RPMI7951 (cell line): Measurements from ENCODE around the gene ALG8. TPM values are rescaled to one million over a fixed set of nuclear protein-coding genes. Genes with fewer than 3 reads are reported as not detected.

Experiments used
- DNase-seq: peaks from one replicate; pipeline ENCODE4 v3.0.0-alpha.2; 2012; ENCODE audit warnings: low read depth
- total RNA-seq: library from RNA; depleted of rRNA; stranded (reverse); fragments of >200 nt; shearing (Covaris generic); gene quantifications from 2 replicates; pipeline ENCODE4 v1.2.3, GENCODE V29; 2014

ALG8 gene
- total RNA-seq, 1 experiment from 2014 or later: 115 TPM

DNA sequence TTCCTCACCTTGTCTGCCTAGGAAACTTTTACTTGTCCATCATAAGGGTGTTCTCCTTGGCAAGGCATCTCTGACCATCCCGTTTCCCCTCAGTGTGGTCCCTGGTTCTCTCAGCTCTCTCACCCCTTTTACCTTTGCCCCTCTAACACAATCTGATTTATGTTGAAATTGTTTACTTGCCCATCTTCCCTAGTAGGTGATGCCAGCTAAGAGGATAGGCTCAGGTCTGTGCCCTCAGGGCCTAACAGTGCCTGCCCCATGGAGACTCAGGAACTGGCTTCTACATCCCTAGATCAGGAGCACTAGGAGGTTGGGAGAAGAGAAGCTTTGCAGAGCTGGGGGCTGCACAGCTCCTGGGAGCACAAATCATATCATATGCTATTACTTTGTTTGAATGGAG is 21.1 kb upstream of the ALG8 start:
- DNase-seq: no peak

DNA sequence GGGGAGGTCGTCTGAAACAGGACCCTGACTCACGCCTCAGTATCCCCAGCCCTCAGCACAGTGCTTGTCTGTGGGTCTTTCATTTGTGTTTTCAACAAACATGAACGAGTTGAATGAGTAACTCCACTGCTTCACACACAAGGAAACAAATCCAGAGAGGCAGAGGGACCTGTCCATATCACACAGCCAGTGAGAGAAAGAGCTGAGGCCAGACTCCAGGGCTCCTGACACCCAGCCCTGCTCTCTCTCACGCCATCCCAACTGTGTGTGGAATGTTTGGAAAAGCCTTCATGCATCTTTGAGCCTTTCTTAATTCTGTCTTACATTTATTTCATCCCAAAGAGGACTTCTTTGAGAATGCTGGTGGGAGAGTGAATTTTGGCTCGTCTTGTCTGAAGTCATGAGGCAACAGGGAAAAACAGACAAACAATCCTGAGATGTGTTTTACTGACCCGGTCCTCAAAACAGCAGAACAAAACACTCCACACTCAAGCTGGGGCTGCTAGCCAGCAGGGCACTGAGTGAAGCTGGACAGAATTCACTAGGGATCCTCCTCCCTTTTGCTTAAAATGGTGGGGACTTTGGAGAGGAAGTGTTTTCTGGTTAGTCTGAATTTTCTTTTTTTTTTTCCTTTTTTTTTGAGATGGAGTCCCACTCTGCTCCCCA is 19.7 kb upstream of the ALG8 start:
- no peak for DNase-seq

DNA sequence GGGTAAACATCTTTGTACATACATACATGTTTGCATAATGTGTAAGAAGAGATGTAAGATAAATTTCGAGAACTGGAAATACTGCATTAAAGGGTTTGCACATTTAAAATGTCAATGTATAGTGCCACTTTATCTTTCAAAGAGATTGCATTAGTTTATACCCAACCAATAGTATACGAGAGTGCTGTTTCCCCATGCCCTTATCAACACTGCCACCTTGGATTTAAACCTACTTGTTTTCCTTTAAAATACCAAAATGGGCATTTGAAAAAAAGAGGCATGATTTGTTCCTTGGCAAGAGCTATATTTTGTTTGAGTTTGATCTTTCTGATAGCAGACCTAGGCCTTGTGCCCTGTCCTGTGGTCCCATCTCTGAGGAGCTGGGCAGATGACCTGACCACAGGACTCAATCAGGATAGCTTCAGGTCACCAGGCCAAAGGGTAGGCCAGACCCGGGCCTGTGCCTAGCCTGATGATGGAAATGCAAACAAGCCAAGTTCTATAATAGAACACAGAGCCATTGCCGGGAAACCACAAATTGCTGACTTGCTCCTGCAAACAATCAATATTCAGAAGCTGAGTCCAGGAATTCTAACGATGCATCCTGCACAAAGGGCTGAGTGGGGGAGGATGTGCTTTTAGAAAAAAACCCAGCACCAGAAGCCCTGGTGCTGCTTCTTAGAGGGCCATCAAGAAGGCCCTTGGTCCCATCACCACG is 16.9 kb upstream of the ALG8 start:
- no peak for DNase-seq

DNA sequence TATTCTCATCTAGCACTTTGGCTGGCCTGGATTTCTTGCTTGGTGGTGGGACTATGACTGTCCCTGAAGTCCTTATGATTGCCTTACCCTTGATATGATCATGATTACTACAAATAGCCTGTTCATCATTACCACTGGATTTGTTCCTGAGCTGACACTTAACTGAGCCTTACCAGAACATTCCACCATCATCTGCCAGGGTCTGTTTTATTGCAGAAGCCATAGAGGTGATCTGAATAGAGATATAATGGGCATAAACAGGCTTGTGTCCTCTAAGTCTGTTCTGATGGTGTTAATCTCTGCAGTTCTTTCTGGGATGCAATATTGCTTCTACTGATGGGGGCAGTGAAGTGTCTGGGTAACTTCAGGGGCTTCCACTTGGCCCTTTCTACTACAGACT is 12.4 kb upstream of the ALG8 start:
- DNase-seq: no peak

DNA sequence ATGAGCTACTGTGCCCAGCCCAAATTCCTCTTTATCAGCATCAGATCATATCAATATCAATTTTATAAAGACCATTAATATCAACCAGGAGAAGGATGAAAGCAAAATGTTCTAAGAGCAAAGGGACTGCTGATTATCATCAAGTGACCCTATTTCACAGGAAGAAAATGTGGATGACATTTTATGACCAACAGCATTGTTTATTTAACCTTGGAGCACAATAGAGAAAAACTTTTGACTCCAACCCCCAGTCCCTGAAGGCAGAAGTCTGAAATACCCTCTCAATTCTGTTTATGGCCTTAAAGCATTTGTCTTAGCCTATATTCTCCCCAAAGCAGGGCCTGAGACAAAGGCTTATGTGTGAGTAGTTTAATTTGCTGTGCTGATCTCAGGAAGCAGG is 11.3 kb upstream of the ALG8 start:
- no peak for DNase-seq

DNA sequence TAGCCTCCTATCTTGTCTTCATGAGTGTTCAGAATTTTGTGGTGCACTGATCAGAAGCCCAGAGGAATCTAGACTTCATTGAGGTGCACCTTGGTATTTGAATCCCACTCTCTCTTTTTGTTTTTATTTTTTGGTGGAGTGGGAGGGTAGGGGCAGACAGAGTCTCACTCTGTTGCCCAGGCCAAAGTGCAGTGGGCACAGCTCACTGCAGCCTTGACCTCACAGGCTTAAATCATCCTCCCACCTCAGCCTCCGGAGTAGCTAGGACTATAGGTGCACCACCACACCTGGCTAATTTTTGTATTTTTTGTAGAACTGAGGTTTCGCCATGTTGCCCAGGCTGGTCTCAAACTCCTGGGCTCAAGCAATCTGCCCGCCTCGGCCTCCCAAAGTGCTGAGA is 10.9 kb upstream of the ALG8 start:
- DNase-seq: no peak

DNA sequence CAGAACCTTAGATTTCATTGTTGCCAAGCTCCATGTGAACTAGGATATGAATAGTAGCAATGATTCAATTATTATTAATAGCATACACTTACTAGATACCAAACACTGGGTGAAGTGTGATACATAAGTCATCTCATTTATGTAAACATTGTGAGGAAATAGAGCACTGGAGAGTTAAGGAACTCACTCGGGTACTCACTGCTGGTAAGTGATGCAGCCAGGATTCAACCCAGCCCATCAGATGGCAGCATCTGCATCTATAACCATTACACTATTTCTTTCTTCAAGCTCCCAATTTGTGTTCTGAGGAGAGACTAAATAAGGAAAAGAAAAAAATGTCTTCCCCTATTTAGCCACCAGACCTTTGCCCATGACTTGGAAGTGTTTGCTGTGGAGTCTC is 10.2 kb upstream of the ALG8 start:
- peak; percentile 20 for DNase-seq

DNA sequence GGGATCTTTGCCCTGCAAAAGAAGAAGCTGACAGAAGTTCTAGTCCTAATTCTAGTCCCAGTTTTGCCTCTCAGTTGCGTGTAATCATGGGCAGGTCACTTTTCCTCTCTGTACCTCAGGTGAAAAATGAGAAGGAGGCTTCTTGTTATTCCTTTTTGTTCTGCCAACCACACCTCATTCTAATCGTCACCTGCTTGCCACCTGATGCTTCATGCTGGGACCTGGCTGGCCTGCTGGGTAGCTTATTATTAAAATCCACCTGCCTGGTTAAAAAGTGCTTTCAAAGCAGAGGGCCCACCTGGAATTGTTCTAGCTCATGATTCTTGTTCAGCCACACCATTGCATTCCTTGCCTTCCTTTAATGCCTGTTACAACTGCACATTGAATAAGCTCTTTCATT is 8.4 kb upstream of the ALG8 start:
- DNase-seq: no peak

DNA sequence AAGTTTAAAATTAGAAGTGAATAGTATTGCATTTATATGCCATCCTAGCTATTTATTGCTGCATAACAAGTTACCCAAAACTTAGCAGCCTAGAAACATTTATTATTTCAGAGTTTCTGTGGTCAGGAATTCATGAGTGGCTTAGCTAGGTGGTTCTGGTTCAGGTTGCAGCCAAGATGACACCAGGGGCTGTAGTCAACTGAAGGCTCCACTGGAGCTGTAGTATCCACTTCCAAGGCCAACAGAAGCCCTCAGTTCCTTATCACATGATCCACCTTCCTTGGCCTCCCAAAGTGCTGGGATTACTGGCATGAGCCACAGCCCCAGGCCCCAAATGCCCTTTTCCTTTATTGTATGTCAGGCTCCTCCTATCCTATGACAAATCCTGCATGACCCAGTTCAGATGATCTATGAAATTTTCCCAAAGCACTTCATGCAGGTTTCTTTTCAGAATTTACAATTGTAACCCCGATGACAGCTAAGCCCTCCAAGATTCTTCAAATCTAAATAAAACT is 6.1 kb upstream of the ALG8 start:
- no peak for DNase-seq

DNA sequence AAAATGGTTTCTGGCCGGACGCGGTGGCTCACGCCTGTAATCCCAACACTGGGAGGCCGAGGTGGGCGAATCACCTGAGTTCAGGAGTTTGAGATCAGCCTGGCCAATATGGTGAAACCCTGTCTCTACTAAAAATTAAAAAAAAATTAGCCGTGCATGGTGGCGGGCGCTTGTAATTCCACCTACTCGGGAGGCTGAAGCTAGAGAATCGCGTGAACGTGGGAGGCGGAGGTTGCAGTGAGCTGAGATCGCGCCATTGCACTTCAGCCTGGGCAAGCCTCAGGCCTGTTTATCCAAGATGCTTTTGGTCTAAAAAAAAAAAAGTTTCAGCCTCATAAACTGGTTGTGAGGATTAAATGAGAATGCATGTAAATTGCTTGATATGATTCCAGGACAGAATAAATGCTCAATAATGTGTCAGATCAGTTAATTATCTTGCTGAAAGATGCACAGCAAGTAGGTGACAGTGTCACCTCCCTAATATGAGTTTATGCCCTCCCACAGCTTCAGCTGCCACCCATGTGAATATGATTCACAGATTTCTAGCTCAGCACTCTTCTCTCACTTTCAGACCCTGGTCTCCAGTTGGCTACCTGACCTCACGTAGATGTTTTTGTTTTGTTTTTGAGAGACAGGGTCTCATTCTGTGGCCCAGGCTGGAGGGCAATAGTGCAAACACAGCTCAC is 1.1 kb upstream of the ALG8 start:
- peak; percentile 24 for DNase-seq

DNA sequence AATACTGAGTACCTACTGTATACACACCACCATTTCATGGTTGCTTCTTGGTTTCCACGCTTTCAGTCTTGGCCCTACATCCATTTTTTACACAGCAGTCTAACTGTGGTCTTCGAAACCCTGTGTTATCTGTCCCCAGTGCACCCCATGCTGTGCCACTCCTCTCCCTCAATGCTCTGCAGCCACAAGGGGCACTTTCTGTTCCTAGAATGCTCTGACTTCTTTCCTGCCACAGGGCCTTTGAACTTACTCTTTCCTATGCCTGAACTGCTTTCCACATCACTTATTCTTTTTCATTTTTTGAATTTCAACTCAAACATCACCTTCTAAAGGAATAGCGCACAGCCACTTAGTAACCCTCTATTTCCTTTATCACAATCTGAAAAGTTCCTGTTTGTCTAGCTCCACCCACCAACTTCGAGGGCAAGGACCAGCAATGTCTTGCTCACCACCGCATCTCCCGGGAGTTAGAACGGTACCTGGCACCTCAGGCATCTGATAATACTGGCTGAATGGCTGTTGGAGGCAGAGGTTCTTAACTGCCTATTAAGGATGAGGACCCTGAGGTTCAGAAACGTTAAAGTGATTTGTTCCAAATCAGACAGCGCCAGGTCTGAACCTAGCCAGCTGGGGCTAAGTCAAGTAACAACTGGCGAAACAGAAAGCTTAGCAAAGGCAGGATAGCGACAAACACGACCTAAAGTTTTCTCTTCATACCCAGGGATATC is 568 bp downstream of the ALG8 start:
- peak; percentile 28 for DNase-seq

DNA sequence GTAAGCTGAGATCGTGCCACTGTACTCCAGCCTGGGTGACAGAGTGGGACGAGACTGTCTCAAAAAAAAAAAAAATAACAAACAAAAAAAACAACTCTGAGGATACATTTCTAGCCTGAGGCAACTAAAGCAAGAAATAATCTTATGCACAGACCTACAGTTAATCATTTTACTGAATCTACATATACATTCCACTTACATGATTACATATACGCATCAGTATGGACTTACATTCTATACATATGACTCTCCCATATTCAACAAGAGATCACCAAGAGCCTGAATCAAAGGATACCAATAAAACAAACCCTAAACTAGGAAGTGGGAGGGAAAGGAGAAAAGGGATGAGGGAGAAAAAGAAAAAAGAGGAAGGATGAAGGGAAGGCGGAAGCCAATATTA is 1.1 kb downstream of the ALG8 start:
- DNase-seq: no peak

DNA sequence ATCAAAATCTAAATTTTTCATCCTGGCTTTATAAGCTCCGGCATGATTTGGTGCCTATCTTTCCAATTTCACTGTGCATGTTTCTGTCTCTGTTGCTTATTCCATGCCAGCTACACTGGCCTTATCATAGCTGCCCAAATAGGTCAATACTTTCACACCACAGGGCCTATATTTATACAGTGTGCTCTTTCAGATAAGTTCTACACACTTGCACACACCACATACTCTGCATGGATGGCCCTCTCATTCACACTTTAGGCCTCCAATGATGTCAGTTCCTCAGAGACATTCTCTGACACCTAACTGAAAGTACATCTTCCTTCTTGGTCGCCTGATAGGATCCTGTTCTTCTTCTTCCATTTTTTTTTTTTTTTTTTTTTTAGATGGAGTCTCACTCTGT is 7.0 kb downstream of the ALG8 start:
- DNase-seq: no peak

DNA sequence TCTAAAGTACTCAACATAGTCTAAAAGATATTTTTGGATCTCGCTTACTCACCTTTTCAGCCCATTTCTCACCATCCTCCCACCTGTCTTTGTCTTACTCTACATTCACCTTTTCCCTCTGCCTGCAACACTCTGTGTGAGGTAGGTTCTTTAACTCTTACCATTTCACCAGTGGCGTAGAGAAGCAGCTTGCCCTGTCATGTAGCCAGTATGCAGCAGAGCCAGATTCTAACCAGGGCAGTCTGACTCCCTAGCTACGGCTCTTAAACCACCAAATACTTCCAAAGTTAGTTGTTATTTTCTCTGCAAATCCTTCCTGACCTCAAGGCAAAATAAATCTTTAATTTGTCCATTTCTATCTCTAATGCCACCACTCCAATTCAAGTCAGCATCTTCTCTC is 7.5 kb downstream of the ALG8 start:
- no peak for DNase-seq

DNA sequence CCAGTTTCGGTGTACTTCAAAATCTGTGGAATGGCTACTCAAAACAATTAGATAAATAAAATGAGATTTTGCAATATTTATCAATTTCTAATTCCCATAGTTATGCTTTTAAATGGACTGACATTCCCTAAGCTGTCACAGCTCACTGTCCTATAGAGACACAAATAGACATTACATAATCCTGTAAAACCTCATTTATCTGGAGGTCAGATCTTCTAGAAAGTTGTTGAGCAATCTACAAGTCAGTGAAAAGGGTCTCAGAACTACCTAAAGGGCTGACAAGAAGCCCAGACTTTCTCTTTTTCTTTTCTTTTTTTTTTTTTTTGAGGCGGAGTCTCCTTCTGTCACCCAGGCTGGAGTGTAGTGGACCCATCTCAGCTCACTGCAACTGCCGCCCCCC is 12.0 kb downstream of the ALG8 start:
- no peak for DNase-seq

DNA sequence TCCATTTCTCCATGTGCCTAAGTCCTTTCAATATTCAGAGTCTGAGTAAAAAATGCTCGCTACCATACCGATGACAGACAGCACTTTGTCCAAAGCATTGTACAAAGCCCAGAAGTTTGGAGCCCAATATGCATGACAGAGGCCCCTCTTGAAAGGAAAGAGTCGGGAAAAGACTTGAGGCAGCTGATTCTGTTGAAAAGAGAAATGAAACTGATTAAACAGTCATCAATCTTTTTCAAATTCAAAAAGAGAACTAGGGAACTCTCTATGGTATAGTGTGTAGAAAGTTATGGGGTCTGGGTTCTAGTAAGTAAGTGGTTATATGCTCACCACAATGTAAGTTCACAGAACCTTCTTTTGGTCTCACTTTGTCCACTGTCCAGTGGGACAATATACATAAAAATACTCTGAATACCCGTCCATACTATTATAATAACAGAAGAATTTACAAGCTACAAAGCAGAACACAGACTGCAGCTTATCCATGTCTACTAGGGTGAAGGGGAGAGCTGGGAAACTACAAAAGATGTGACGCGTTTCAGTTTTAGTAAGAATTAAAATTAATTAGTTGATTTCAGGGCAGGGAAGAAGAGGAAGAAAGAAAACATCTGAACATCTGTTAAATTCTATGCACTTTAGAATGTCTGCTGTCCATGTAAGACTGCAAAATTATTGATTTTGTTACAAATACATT is 26.7 kb downstream of the ALG8 start:
- no peak for DNase-seq

DNA sequence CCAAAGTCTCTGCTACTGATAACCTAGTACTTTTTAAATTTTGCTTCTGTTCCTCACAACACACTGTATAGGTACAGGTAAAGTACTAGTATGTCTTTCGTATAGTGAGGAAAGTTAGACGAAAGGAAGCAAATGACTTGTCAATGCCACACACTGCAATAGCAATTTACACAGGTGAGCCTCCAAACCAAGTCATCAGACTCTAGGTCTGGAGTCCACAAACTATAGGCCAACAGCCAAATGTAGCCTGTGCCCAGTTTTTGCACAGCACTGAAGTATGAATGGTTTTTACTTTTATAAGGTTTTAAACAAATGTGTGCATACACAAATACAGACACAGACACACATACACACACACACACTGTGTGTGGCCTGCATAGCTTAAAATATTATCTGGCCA is 28.1 kb downstream of the ALG8 start:
- no peak for DNase-seq

DNA sequence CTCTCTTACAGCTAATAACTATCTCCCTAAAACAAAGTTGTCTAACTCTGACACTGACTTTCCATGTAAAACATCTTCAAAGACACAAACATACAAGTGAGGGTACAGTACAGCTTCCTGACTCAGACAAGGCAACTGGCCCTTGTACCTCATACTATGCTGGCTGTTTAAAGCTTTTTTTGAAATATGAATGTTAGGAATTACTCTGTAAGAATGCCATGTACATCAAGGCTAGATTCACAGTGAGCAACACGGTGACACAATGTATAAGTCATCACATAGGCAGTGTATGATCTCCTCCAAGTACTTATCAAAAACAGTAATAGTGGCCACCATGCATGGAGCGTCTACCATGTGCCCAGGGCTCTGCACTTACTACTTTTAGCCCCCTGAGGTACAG is 28.6 kb downstream of the ALG8 start:
- no peak for DNase-seq

DNA sequence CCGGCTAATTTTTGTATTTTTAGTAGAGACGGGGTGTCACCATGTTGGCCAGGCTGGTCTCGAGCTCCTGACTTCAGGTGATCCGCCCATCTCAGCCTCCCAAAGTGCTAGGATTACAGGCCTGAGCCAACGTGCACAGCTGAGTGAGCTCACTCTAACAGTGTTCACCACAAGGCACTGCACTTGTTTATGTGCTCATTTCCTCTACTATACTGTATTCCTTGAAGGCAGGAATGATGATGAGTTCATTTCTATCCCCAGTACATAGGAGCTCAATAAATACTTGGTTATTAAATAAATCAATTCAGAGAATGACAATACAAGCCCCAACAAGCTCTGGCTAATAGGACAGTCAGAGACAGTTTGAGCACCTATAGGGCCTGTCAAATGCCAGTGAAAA is 29.1 kb downstream of the ALG8 start:
- no peak for DNase-seq

DNA sequence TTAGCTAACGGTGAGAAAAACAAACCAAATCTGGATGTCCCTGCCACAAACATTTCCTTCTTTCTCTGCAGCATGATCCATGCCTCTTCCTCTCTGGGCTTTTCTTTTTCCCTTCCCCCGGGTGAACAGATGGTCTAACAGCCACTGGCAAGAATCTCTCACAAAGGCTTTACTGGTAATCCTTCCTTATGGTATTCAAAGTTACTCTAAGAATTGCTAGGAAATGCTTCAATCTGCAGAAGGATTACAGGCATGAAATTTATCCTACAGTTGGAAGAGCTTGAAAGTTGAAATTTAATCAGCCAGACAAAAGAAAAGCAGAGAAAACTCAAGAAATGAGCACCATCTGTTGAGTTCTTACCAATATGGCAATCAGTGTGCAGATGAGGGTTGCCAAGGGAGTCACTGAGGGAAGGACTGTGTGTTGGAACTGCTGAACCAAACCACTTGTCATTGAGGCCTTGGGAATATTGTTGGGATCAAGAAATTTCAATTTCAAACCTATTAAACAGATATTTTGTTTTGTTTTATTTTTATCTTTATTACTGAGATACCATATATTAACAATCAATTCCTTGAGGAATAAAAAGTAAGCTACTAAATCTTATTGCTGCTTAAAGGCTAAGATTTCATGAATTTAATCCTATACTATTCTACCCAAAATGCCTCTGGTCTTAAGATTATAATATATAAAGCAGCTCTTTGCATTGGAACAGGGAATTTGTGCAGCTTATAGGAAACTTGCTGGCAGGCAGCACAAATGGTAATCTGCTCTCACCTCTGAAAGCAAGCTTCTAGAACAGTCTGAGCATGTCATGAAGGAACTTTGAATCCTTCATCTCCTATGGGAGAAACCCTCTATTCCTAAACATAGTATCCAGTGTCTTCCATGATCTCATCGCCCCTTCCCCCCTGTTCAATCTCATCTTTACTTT is 30.1 kb downstream of the ALG8 start:
- DNase-seq: no peak
